Right lobe of liver (tissue), 4 donors: ENCODE data around the gene PPP1R8.

Source experiments
- CTCF ChIP-seq, 4 donors: fragments of 200-600 bp in 3 of 4; fragments of 450-650 bp in 1 of 4; IDR thresholded peaks; one replicate each; pipeline versions ENCODE4 v1.5.1 to v1.8.0; 2016 to 2022; ENCODE audit warnings: antibody characterized with exemption in 4 of 4, mild to moderate bottlenecking in 2 of 4
- POLR2A ChIP-seq: fragments of 450-650 bp; IDR thresholded peaks from one replicate; pipeline ENCODE4 v1.6.1; 2017; ENCODE audit warnings: antibody characterized with exemption, mild to moderate bottlenecking
- donor health status: DM: no; HTN: no; CAD: no.
- donor health status: DM: no; HTN: no; CAD: no.
- donor health status: DM: no; HTN: yes; CAD: no.

- TF ChIP-seq CTCF (IDR thresholded peaks at IDR 0.05) = no peak
- TF ChIP-seq POLR2A = no peak
Observed at GRCh38 chr1:27878039-27878438, 47.5 kb downstream of the PPP1R8 start.
